HG02763 (cell line): Measurements from ENCODE around the gene BSND.
"Not testable (repeated sequence)": the region's sequence is repeated elsewhere in the genome, so short reads cannot be mapped to it uniquely, and the experiment has no call there.

Source experiments
- ATAC-seq: cut with Tn5 transposase; IDR thresholded peaks from one replicate; pipeline ENCODE4 v1.9.1; 2021; ENCODE audit warnings: mild to moderate bottlenecking, moderate library complexity; ENCODE audit not compliant: unreplicated experiment

The BSND gene

DNA sequence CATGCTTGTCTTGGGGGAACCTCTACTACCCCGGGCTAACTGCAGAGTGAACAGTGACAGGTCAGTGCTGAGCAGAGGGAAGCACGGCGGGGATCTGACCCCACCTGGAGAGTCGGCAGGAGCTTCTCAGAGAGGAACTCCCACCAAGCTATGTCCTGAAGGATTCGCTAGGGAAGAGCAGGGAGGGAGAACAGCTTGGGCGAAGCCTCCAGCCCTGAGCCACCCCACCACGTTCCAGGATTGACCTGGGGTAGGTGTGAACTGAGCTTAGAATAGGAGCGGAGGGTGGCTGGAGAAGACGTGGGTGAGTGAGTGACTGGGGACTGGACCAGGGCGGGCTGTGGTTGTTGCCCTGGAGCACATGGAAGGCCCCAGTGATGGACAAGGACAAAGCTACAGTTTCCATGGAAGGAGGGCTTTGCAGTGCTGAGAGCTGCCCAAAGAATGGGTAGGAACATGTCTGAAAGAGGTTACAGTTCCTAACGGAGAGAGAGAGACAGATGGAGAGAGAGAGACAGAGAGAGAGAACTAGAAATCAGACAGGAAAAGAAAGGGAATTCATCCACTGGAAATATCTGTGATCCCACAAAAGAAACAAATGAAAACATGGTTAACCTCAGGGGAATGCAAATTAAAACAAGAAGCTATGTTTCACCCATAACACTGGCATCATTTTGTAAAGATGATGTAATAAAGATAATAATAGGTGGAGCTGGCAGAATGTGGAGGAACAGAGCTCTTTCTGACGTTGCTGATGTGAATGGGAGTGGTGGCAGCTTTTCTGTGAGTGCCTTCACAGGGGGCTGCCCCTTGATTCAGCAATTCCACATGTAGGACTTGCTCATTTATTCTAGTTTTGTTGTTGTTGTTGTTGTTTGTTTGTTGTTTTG is 17.2 kb downstream of the BSND start:
- ATAC-seq: no peak

GRCh38 chr1:55018395-55018794 is 19.7 kb downstream of the BSND start:
- no peak for ATAC-seq

GRCh38 chr1:55021942-55022546 is 23.3 kb downstream of the BSND start:
- no peak for ATAC-seq

DNA sequence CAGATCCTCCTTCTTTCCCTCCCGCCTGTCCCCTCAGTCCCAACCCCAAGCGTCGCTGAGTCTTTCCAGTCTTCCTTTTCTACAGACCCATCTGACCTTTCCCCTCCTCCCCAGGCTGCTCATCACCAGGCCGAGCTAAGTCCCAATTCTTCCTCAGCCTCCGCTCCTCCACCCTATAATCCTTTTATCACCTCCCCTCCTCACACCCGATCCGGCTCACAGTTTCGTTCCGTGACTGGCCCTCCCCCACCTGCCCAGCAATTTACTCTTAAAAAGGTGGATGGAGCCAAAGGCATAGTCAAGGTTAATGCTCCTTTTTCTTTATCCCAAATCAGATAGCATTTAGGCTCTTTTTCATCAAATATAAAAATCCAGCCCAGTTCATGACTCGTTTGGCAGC is 25.4 kb downstream of the BSND start:
- ATAC-seq: not testable (repeated sequence)

GRCh38 chr1:55026682-55027081 is 27.9 kb downstream of the BSND start:
- ATAC-seq: not testable (repeated sequence)

- not testable (repeated sequence) for ATAC-seq
Observed at GRCh38 chr1:55031098-55031497, 32.4 kb downstream of the BSND start.

GRCh38 chr1:55033265-55033614 is 34.5 kb downstream of the BSND start:
- no peak for ATAC-seq

DNA sequence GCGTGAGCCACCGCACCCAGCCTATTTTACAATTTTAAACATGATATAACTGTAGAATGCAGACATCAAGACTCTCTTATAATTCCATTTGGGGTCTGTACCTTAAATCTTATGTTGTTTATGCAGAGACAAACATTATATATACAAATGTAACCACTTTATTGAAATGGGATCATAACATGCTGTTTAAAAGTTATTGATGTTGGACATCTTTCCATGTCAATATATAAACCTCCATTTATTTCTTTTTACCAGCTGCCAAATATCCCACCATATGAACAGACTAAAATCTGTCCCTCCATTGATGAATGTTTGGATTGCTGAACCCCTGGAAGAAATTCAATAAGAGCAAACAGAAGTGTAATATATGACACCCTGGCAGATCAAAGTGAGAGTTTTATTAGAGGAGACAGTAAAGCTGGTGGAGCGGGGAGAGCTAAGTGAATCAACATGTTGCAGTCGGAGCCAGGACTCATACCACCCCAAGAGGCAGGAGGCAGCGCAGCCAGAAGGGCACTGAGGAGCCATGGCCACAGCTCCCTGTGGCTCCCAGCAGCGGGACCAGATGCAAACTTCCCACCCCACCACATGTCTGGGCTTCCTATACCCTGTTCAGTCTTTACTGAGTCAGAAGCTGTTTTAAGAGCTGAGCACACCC is 35.9 kb downstream of the BSND start:
- ATAC-seq: no peak

GRCh38 chr1:55035904-55036303 is 37.2 kb downstream of the BSND start:
- no peak for ATAC-seq

- ATAC-seq: no peak
Observed at GRCh38 chr1:55037733-55038551, 39.2 kb downstream of the BSND start.

GRCh38 chr1:55038552-55038838 is 39.8 kb downstream of the BSND start:
- no peak for ATAC-seq

- no peak for ATAC-seq
Observed at GRCh38 chr1:55038974-55039341, 40.2 kb downstream of the BSND start.

DNA sequence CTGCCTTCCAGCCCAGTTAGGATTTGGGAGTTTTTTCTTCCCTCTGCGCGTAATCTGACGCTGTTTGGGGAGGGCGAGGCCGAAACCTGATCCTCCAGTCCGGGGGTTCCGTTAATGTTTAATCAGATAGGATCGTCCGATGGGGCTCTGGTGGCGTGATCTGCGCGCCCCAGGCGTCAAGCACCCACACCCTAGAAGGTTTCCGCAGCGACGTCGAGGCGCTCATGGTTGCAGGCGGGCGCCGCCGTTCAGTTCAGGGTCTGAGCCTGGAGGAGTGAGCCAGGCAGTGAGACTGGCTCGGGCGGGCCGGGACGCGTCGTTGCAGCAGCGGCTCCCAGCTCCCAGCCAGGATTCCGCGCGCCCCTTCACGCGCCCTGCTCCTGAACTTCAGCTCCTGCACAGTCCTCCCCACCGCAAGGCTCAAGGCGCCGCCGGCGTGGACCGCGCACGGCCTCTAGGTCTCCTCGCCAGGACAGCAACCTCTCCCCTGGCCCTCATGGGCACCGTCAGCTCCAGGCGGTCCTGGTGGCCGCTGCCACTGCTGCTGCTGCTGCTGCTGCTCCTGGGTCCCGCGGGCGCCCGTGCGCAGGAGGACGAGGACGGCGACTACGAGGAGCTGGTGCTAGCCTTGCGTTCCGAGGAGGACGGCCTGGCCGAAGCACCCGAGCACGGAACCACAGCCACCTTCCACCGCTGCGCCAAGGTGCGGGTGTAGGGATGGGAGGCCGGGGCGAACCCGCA is 40.8 kb downstream of the BSND start, which contains the start of gene PCSK9:
Gene PCSK9, plus strand, starts transcription at position 207 of the 741 bp plus-strand sequence. Its CDS starts 290 bp downstream, at position 497.
- no peak for ATAC-seq

DNA sequence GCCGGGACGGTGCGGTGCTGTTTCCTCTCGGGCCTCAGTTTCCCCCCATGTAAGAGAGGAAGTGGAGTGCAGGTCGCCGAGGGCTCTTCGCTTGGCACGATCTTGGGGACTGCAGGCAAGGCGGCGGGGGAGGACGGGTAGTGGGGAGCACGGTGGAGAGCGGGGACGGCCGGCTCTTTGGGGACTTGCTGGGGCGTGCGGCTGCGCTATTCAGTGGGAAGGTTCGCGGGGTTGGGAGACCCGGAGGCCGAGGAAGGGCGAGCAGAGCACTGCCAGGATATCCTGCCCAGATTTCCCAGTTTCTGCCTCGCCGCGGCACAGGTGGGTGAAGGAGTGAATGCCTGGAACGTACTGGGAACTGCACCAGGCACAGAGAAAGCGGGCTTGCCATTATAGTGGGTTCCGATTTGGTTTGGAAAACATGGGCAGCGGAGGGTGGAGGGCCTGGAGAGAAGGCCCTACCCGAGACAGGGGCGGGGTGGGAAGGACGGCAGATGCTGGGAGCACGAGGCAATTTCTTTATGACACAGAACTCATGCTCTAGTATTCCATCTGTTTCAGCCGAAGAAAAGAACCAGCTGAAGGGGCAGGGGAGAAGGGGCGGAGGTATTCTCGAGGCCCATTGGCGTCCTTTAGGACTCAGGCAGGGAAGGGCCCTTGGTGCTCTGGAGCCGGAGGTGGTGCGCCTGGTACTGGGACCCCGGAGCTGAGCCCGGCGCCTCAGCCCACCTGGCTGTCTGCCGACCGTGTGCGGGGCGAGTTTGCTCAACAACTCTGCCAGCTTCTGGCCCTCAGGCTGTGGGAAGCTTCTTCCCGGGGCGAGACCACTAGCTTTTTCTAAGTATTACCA is 41.6 kb downstream of the BSND start:
- no peak for ATAC-seq

DNA sequence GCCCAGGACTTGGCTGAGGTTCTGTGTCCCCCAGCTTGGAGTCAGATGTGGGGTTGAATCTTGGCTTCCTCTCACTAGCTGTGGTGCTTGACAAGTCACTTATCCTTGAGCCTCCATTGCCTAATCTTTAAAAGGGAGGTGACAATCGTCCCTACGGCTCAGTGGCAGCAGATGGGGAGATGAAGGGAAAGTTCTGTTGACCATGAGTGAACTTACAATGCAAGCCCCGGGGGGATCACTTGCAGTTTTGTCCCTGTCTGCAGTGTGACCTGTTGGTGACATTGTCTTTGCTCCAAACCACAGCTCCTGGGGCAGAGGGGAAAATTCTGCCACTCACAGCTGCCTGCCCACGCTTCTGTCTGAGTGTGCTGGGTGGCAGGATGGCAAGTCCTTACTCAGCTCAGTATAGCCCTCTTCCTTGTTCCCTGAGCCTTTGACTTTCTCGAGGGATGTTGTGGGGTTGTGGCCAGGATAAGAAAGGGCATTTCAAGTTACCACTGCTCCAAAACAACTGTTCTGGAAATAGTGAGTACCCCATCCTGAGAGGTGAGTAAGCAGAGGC is 42.3 kb downstream of the BSND start:
- ATAC-seq: no peak

DNA sequence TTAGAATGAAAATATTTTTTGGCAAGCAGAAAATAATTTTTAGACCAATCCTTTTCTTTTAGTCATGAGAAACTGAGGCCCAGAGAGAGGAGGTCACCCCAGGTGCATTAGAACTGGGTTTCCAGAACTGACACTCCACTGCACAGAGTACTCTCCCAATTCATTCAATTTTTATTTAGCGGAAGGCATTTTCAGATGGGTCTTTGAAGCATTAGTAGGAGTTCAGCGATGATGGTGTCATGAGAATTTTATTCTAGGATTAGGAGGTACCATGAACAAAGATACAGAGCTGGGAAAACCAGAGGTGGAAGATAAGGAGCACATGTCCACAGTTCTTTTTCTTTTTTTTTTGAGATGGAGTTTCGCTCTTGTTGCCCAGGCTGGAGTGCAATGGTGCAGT is 42.9 kb downstream of the BSND start:
- no peak for ATAC-seq

- no peak for ATAC-seq
Observed at GRCh38 chr1:55043011-55043410, 44.3 kb downstream of the BSND start.

GRCh38 chr1:55043726-55044125 is 45.0 kb downstream of the BSND start:
- ATAC-seq: no peak

- ATAC-seq: no peak
Observed at GRCh38 chr1:55044617-55045397, 46.1 kb downstream of the BSND start.
